Fibroblast of the aortic adventitia (primary cell): ENCODE data around the gene COL4A1. TPM values are rescaled to one million over a fixed set of nuclear protein-coding genes. Genes with fewer than 3 reads are reported as not detected.

Experiments
- DNase-seq: peaks from one replicate; pipeline ENCODE4 v3.0.0-alpha.2; 2010; ENCODE audit warnings: low read depth
- H3K4me3 ChIP-seq: 2 replicates; pipeline ENCODE4 v1.5.1; 2011; ENCODE audit warnings: low read depth, mild to moderate bottlenecking, control low read depth, low read length, moderate library complexity
- total RNA-seq: library from RNA; depleted of rRNA; stranded (reverse); fragments of >200 nt; gene quantifications from 2 replicates; pipeline ENCODE4 v1.2.3, GENCODE V29; 2012; ENCODE audit warnings: low replicate concordance
- TF ChIP-seq, protein P1 (sequence below): IDR thresholded peaks from 2 replicates; pipeline ENCODE4 v1.5.1; 2011; ENCODE audit warnings: mild to moderate bottlenecking, low read length, control low read depth, inconsistent platforms; ENCODE audit not compliant: insufficient read depth

Gene COL4A1
- total RNA-seq, 1 donor, result 43.7 TPM

DNA sequence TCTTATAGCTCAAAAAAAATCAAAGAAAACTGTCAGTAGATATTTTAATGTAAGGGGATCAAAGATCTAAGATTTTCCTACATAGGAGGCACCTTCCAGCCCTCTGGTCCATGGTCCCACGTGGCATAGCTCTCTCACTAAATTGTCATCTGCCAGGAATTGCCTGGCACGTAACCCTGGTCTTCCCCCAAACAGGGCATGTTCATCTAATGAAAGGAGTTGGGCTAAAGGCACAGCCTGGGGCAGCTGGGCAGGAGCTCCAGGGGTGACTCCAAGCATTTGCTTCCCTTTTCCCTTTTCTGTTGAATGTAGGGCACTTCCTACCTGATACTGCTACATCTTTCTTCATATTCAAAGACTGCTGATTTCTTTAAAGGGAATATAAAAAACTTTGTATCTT lies 148.7 kb downstream of the COL4A1 start:
- TF ChIP-seq, protein P1, sequence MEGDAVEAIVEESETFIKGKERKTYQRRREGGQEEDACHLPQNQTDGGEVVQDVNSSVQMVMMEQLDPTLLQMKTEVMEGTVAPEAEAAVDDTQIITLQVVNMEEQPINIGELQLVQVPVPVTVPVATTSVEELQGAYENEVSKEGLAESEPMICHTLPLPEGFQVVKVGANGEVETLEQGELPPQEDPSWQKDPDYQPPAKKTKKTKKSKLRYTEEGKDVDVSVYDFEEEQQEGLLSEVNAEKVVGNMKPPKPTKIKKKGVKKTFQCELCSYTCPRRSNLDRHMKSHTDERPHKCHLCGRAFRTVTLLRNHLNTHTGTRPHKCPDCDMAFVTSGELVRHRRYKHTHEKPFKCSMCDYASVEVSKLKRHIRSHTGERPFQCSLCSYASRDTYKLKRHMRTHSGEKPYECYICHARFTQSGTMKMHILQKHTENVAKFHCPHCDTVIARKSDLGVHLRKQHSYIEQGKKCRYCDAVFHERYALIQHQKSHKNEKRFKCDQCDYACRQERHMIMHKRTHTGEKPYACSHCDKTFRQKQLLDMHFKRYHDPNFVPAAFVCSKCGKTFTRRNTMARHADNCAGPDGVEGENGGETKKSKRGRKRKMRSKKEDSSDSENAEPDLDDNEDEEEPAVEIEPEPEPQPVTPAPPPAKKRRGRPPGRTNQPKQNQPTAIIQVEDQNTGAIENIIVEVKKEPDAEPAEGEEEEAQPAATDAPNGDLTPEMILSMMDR, result no peak

DNA sequence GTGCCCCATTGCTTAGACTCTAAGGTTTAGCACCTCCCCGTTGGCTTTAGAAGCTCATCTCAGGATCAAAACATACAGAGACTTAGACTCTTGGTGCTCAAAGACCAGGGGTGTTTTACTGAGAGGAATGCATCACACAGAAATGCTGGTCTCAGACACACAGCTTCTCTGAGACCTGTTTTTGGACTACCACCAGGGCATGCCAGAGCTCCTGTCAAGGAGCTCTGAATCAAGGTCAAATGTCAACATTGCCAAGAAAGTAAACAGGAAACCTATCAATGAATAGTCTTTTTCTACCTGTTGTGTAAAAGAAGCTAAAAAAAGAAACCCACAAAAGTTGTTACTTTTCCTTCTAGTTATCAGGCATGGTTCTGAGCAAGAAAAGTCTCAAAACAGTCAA lies 149.2 kb downstream of the COL4A1 start:
- H3K4me3 ChIP-seq, result no peak overlapping the region
- no peak for DNase-seq
- TF ChIP-seq, protein P1, result no peak

More for the DNA sequence above, 148.7 kb downstream of the COL4A1 start:
- no peak overlapping the region for H3K4me3 ChIP-seq
- no peak for DNase-seq

DNA sequence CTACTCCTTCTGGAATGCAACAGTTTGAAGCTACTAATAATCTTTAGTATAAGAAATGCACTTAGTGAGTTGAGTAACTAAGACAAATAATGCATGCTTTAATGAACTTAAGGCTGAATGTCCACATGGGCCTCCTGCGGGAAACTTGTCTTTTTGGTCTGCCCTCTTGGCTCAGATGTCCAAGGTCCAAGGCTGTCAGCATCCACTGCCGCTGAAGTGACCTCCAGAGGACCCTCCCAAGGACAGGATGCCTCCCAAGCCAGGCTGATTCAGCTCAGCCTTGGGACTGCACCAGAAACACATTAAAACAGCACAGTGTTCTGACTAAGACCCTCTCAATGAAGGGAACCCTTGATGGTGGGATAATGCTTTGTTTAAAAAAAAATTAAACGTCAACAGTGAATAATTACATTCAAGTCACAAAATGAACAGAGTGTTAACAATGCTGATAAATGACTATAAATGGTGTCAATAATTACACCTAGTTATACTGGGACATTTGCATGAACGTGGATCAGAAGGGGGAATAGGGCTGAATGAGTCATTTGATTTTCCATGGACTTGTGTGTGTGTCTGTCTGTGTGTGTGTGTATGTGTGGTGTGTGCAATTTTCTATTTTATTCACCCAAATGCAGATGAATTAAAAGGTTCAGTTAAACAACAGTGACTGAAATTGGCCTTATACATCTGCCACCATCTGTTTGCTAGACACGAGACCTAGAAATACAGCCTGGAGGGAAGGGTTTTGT lies 150.5 kb downstream of the COL4A1 start:
- DNase-seq, result no peak
- TF ChIP-seq, protein P1, result no peak
- H3K4me3 ChIP-seq, result no peak overlapping the region

- H3K4me3 ChIP-seq, result no peak overlapping the region
- TF ChIP-seq, protein P1, result no peak
- DNase-seq, result no peak
Measured at GRCh38 chr13:110155072-110155471, 151.9 kb downstream of the COL4A1 start.

DNA sequence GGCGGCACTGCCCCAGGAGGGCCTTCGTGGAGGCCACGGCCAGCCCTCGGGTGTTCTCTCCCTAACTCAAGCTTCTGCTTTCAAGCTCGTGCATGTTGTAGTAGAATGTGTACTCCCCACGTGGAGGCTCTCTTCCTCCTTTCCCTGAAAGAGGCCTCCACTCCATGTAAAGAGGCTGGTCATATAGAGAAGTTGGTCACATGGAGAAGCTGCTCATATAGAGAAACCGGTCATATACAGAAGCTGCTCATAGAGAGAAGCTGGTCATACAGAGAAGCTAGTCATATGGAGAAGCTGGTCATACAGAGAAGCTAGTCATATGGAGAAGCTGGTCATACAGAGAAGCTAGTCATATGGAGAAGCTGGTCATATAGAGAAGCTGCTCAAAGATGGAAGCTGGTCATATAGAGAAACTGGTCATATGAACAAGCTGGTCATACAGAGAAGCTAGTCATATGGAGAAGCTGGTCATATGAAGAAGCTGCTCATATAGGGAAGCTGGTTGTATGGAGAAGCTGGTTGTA lies 152.5 kb downstream of the COL4A1 start:
- no peak overlapping the region for H3K4me3 ChIP-seq
- TF ChIP-seq, protein P1, result no peak
- no peak for DNase-seq

GRCh38 chr13:110152351-110152750 lies 154.6 kb downstream of the COL4A1 start:
- no peak for DNase-seq
- H3K4me3 ChIP-seq, result no peak overlapping the region
- TF ChIP-seq, protein P1, result no peak
